LNCAP (cell line): ENCODE measurements around the gene ASCL2.
A peak's percentile ranks its signal among the peaks of the same experiment; 100 is the strongest.

ENCODE experiments used
- TF ChIP-seq, protein P1 (sequence below): fragments of 450-650 bp; IDR thresholded peaks from 2 replicates; pipeline ENCODE4 v1.5.1; 2017; ENCODE audit warnings: mild to moderate bottlenecking

The ASCL2 gene

DNA sequence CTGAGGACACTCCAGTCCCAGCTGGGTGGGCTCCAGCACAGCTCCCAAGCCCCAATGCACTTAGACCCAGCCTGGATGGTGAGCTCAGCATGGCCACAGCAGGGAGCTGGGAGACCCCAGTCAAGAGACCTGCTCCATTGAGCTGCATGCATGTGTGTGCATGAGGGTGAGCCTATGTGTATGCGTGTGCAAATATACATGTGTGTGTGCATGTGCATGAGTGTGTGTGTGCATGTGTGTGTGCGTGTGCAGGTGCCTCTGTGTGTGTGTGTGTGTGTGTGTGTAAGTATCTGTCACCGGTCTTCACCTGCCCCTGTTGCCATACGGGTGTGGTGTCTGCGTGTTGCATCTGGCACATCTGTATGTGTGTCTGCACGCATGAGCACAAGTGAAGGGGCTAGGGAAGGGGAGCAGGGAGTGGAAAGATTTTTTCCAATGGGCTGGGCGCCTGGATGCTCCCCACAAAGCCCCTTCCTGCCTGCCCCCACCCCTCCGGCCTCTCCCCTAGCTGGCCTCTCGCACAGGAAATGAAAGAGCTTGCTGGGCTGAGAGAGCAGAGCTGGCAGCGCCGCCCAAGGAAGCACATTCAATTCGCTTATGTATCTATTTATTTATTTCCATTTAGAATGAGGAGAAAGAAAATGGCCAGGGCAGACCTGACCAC is 35.5 kb upstream of the ASCL2 start:
- TF ChIP-seq, protein P1, sequence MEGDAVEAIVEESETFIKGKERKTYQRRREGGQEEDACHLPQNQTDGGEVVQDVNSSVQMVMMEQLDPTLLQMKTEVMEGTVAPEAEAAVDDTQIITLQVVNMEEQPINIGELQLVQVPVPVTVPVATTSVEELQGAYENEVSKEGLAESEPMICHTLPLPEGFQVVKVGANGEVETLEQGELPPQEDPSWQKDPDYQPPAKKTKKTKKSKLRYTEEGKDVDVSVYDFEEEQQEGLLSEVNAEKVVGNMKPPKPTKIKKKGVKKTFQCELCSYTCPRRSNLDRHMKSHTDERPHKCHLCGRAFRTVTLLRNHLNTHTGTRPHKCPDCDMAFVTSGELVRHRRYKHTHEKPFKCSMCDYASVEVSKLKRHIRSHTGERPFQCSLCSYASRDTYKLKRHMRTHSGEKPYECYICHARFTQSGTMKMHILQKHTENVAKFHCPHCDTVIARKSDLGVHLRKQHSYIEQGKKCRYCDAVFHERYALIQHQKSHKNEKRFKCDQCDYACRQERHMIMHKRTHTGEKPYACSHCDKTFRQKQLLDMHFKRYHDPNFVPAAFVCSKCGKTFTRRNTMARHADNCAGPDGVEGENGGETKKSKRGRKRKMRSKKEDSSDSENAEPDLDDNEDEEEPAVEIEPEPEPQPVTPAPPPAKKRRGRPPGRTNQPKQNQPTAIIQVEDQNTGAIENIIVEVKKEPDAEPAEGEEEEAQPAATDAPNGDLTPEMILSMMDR: no peak

DNA sequence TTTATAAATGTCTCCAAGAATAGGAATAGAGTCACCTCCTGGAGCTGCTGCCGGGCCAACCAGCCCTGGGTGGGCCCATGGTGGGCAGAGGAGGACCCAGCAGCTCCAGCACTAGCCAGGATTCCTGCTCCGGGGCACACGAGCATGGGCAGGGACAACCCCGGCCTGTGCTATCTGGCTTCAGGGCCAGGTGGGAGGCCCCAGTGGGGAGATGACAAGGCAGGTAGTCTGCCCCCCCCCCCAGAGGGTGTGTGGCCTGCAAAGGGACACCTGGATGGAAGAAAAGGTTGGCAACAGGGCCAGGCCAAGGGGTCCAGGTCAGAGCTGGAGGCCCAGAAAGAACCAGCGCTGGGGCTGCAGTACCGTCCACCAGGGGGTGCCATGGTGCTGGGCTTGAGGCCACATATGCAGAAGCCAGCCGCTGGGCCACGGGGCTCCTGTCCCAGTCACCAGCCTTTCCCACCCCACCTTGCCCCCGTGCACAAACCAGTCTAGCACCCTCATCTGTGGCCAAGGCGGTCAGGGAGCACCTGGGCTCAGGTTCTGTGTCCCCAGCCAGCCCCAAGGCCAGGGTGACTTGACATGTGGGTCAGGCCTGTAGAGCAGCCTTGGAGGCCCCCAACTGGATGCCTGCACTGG is 34.9 kb upstream of the ASCL2 start:
- TF ChIP-seq, protein P1: peak; percentile 88

DNA sequence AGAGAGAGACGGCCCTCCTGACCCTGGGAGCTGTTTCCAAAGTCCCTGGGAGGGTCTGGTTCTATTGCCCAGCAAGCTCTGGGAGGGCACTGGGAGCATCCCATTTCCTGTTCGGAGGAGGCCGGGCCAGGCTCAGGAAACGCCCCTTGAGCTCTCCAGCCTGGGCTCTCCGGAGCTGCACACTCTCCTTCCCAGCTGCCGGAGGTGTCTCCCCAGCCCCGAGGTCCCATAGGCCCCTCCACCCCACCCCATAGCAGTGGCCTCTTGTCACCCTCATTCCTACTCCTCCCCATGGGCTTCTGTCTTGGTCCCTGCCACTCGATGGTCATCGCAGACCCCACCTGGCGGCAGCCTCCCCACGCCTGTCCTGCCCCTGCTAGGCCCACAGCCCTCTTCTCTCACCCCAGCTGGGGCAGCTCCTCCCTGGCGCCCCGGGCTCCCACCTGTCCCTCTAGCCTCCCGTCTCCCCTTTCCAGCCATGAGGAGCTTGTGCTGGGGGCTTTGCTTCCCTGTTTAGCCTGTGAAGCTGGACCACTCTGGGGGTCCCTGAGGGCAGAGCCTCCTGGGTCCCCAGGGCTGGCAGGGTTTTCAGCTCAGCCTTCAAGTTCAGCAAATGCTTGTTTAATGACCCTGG is 34.2 kb upstream of the ASCL2 start:
- TF ChIP-seq, protein P1: no peak

DNA sequence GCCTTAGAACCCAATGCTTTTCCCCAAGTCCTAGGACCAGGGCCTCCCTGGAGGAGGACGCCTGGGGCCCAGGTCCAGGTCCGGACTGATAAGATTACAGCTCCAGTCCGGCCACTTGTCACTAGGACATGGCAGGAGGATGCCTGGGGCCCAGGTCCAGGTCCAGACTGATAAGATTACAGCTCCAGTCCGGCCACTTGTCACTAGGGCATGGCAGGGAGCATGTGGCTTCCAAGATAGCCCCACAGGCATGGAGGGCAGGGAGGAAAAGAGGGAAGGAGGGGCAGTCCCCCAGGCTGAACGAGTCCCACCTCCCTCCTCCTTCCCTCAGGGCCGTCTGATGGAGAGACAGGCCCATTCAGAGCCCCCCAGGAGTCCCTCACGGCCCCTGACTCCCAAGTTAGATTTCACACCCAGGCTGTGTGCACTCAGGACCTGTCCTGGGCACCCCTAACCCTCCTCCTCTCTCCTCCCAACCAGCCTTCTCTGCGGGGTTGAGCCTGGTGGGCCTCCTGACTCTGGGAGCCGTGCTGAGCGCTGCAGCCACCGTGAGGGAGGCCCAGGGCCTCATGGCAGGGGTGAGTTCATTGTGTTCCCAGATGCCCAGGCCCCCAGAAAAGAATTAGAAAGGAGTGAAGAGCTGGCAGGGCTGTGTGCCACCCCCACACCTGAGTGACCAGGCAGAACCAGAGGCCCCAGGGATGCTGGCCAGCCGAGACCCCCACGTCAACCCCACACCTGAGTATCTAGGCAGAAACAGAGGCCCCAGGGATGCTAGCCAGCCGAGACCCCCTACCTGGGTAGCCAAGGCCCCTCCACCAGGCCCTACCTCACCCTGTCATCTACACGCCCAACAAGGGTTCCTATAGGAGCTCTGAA is 33.5 kb upstream of the ASCL2 start:
- TF ChIP-seq, protein P1: no peak

DNA sequence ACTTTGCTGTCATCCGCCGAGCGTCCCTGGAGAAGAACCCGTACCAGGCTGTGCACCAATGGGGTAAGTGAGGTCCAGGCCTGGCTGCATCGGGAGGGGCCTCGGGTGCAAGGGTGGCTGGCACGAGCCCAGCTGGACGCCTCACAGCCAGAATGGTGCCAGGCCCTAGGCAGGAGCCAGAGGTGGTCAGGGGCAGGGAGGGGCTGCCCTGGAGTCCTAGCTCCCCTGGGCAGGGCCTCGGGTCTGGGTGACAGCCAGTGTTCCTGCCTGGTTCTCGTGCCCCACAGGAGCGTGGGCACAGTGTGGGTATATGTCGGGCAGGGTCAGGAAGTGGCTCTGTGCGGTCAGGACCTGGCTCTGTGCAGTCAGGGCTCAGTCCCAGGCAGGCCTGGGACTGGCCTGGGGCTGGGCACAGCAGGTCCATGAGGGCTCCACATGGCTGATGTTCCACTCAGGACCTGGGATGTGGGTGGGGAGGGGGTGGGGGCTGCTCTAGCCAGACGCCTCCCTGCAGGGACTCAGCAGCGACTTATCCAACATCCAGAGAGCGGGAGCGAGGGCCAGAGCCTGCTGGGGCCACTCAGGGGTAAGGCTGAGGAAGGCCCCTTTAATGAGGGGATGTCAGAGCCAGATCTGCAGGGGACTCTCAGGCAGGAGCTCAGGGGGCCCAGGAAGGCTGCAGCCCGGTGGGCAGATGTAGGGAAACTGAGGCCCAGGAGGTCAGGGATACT is 32.7 kb upstream of the ASCL2 start:
- TF ChIP-seq, protein P1: no peak

DNA sequence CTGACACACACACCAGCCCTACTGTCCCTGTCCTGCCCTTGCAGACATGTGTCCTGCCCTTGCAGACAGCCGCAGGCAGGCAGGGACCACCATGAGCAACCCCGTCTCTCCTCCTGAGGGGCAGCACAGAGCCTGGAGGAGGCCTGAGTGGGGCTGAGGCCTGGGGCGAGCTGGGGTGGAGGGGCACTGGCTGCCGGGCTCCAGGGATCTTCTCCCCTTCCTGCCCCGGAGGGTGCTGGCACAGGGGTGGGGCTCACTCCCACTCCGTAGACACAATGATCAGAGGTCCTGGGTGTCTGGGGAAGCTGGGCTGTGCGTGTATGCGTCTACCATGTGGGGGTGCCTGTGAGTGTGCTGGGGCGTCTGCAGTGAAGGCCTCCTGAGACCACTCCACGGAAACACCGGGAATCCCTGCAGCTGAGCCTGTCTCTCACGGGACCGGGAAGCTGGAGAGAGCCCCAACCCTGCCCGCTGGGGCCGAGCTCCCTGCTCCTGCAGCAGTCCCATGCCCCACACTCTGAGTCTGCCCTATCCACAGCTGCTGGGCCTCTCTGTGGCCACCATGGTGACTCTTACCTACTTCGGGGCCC is 32.0 kb upstream of the ASCL2 start:
- TF ChIP-seq, protein P1: no peak
